ENCODE data around the gene MTHFSD. TPM values are rescaled to one million over a fixed set of nuclear protein-coding genes. Genes with fewer than 3 reads are reported as not detected.

The MTHFSD gene
- total RNA-seq, 1 donor from 2014 or later: 35.0 TPM

- TF ChIP-seq CTCF (IDR thresholded peaks at IDR 0.05): no peak
- ATAC-seq (ENCODE audit: low read depth): no peak
- no peak overlapping the region for H3K27ac Mint-ChIP-seq
Measured at GRCh38 chr16:86580791-86581170, 25.7 kb upstream of the MTHFSD start.

GRCh38 chr16:86580063-86580790, 25.2 kb upstream of the MTHFSD start:
- CTCF ChIA-PET: no interaction called here
- POLR2A ChIA-PET: no interaction called here
- peaks cover 58% of the 10 kb centered on the region for H3K27me3 Mint-ChIP-seq
- no peaks in the 10 kb centered on the region for H3K36me3 Mint-ChIP-seq (ENCODE audit: low read depth)
- intact Hi-C loops (cut with micrococcal nuclease): no loop called here
- H3K9me3 Mint-ChIP-seq: no peaks in the 10 kb centered on the region
- no peak overlapping the region for H3K4me3 Mint-ChIP-seq
- H3K4me1 Mint-ChIP-seq: peaks cover 15% of the 10 kb centered on the region
- H3K27ac Mint-ChIP-seq: no peak overlapping the region
- ATAC-seq (ENCODE audit: low read depth) (no peak), DNase-seq (no peak)
- TF ChIP-seq CTCF (IDR thresholded peaks at IDR 0.05): no peak

More at GRCh38 chr16:86580791-86581170, 25.7 kb upstream of the MTHFSD start:
- Mint-ChIP-seq H3K4me3 (no peak overlapping the region), H3K27me3 (peaks cover 57% of the 10 kb centered on the region), H3K4me1 (peaks cover 15% of the 10 kb centered on the region), H3K36me3 (ENCODE audit: low read depth) (no peaks in the 10 kb centered on the region), H3K9me3 (no peaks in the 10 kb centered on the region)
- intact Hi-C loops (cut with micrococcal nuclease): no loop called here
- POLR2A ChIA-PET: no interaction called here
- CTCF ChIA-PET: no interaction called here
- no peak for DNase-seq

GRCh38 chr16:86579268-86580062, 24.4 kb upstream of the MTHFSD start:
- no peaks in the 10 kb centered on the region for H3K36me3 Mint-ChIP-seq (ENCODE audit: low read depth)
- POLR2A ChIA-PET: no interaction called here
- TF ChIP-seq CTCF (IDR thresholded peaks at IDR 0.05): no peak
- DNase-seq (no peak), ATAC-seq (ENCODE audit: low read depth) (no peak)
- peaks cover 65% of the 10 kb centered on the region for H3K27me3 Mint-ChIP-seq
- no peak overlapping the region for H3K27ac Mint-ChIP-seq
- H3K4me1 Mint-ChIP-seq: peaks cover 15% of the 10 kb centered on the region
- intact Hi-C loops (cut with micrococcal nuclease): loop anchor here (5.0 kb wide), 1 partner anchor 498 kb away; no protein-coding TSS in a partner anchor
- no peaks in the 10 kb centered on the region for H3K9me3 Mint-ChIP-seq
- CTCF ChIA-PET: no interaction called here
- no peak overlapping the region for H3K4me3 Mint-ChIP-seq

- DNase-seq: no peak
- Mint-ChIP-seq H3K36me3 (ENCODE audit: low read depth) (no peaks in the 10 kb centered on the region), H3K4me1 (peaks cover 15% of the 10 kb centered on the region), H3K4me3 (no peak overlapping the region), H3K27ac (no peak overlapping the region), H3K9me3 (no peaks in the 10 kb centered on the region), H3K27me3 (peaks cover 70% of the 10 kb centered on the region)
- ChIA-PET POLR2A (no interaction called here), CTCF (no interaction called here)
- intact Hi-C loops (cut with micrococcal nuclease): loop anchor here (5.0 kb wide), 1 partner anchor 499 kb away; no protein-coding TSS in a partner anchor
- no peak for ATAC-seq (ENCODE audit: low read depth)
- no peak for TF ChIP-seq CTCF (IDR thresholded peaks at IDR 0.05)
Measured at GRCh38 chr16:86578611-86579267, 23.7 kb upstream of the MTHFSD start.

Measured in activated B cell treated with CpG ODN at 0.5 μM for 24 hours (primary cell).